Naive thymus-derived CD4-positive, alpha-beta T cell (primary cell): ENCODE measurements around the gene KCNH1. TPM values are rescaled to one million over a fixed set of nuclear protein-coding genes. Genes with fewer than 3 reads are reported as not detected.
"Not testable (repeated sequence)": the region's sequence is repeated elsewhere in the genome, so short reads cannot be mapped to it uniquely, and the experiment has no call there.

Experiments
- ATAC-seq: fragments of 150-1000 bp; cut with Tn5 transposase; 2 replicates; pipeline ENCODE4 v1.10.0; 2021; ENCODE audit warnings: mild to moderate bottlenecking, moderate library complexity
- CTCF ChIA-PET: fragments of 350-600 bp; sonication (Branson Sonifier 250); formaldehyde crosslinking; loops from one replicate; lab custom pipeline; 2021; ENCODE audit warnings: antibody characterized with exemption; lab: Charles Lee
- POLR2A ChIA-PET: fragments of 350-600 bp; sonication (Branson Sonifier 250); formaldehyde crosslinking; loops from one replicate; lab custom pipeline; 2021; ENCODE audit warnings: antibody characterized with exemption, inconsistent platforms; lab: Charles Lee
- DNase-seq, 9 donors: peaks; one replicate each; pipeline versions ENCODE4 v3.0.0 to v3.0.0-alpha.2; 2020 to 2022; ENCODE audit warnings: mixed read lengths in 1 of 9
- H3K27ac ChIP-seq: one replicate; pipeline ENCODE4 v1.7.0; 2013; ENCODE audit warnings: mild to moderate bottlenecking, low read depth, low read length, moderate library complexity
- H3K27me3 ChIP-seq, 2 donors: one replicate each; pipeline ENCODE4 v1.7.0; 2013; ENCODE audit warnings: low read length in 2 of 2, mild to moderate bottlenecking in 2 of 2, moderate library complexity in 2 of 2; ENCODE audit not compliant: control insufficient read depth in 2 of 2, insufficient read depth in 2 of 2
- H3K36me3 ChIP-seq, 3 experiments: 1 replicate in 2 of 3; 2 replicates in 1 of 3; pipeline ENCODE4 v1.7.0; 2013; ENCODE audit warnings: low read length in 3 of 3, mild to moderate bottlenecking in 3 of 3, moderate library complexity in 1 of 3; ENCODE audit not compliant: insufficient read depth in 3 of 3, control insufficient read depth in 2 of 3
- H3K4me1 ChIP-seq, 2 donors: one replicate each; pipeline ENCODE4 v1.7.0; 2013; ENCODE audit warnings: low read length in 2 of 2, mild to moderate bottlenecking in 2 of 2, moderate library complexity in 1 of 2; ENCODE audit not compliant: control insufficient read depth in 2 of 2, insufficient read depth in 2 of 2
- H3K4me3 ChIP-seq: 2 replicates; pipeline ENCODE4 v1.7.0; 2013; ENCODE audit warnings: mild to moderate bottlenecking, low read length
- H3K9me3 ChIP-seq, 3 experiments: 1 replicate in 2 of 3; 2 replicates in 1 of 3; pipeline ENCODE4 v1.7.0; 2013; ENCODE audit warnings: low read length in 3 of 3; ENCODE audit not compliant: control insufficient read depth in 2 of 3
- H3K27ac Mint-ChIP-seq, 9 donors: one replicate each; pipeline ENCODE4 v1.8.0; 2020 to 2022; ENCODE audit warnings: mixed read lengths in 9 of 9, mild to moderate bottlenecking in 8 of 9, moderate library complexity in 5 of 9, inconsistent platforms in 2 of 9
- H3K27me3 Mint-ChIP-seq, 5 donors: one replicate each; pipeline ENCODE4 v1.8.0; 2021 to 2022; ENCODE audit warnings: mixed read lengths in 5 of 5, mild to moderate bottlenecking in 1 of 5
- H3K36me3 Mint-ChIP-seq, 5 donors: one replicate each; pipeline ENCODE4 v1.8.0; 2020 to 2022; ENCODE audit warnings: mixed read lengths in 5 of 5, mild to moderate bottlenecking in 3 of 5, inconsistent platforms in 1 of 5
- H3K4me1 Mint-ChIP-seq, 7 donors: one replicate each; pipeline ENCODE4 v1.8.0; 2020 to 2022; ENCODE audit warnings: mixed read lengths in 7 of 7, mild to moderate bottlenecking in 3 of 7, inconsistent platforms in 1 of 7
- H3K4me3 Mint-ChIP-seq, 10 donors: one replicate each; pipeline ENCODE4 v1.8.0; 2020 to 2022; ENCODE audit warnings: mild to moderate bottlenecking in 10 of 10, mixed read lengths in 10 of 10, moderate library complexity in 6 of 10, inconsistent platforms in 2 of 10
- H3K9me3 Mint-ChIP-seq, 11 donors: one replicate each; pipeline ENCODE4 v1.8.0; 2020 to 2022; ENCODE audit warnings: mixed read lengths in 11 of 11, mild to moderate bottlenecking in 4 of 11, inconsistent platforms in 1 of 11, moderate library complexity in 1 of 11
- intact Hi-C, 2 donors: fragments of 100-400 bp; cut with micrococcal nuclease; formaldehyde crosslinking; loops; one replicate each; pipeline ENCODE4 v1.15.1; 2023
- polyA plus RNA-seq, 2 donors: library from polyadenylated mRNA; unstranded; fragments of 300-500 nt; fragmentation: Illumina TruSeq; gene quantifications; one replicate each; pipeline ENCODE4 v1.2.3, GENCODE V29; 2021
- total RNA-seq, 6 experiments: library from RNA in 5 of 6; stranded (reverse) in 5 of 6; gene quantifications; 1 replicate in 5 of 6; 2 replicates in 1 of 6; pipeline ENCODE4 v1.2.3 and lab custom pipeline; 2021 to 2026

The KCNH1 gene
- total and polyA plus RNA-seq, 7 experiments from 2014 or later, result not detected

DNA sequence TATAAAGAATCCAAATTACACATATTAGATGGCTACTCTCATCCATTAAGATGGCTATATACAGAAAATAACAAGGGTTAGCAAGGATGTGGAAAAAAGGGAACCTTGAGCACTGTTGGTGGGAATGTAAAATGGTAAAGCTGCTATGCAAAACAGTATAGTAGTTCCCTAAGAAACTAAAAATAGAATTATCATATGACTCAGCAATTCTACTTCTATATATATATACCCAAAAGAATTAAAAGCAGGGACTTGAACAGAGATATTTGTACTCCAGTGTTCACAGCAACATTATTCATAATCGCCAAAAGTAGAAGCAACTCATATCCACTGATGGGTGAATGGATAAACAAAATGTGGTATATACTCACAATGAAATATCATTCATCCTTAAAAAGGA, 126.1 kb downstream of the KCNH1 start:
- ATAC-seq, result no peak
- Mint-ChIP-seq H3K4me1 (no peaks in the 10 kb centered on the region), H3K27ac (no peak overlapping the region), H3K36me3 (peaks cover 0 to 3% (median 0%) of the 10 kb centered on the region in 5 donors), H3K9me3 (peaks cover 0 to 3% (median 0%) of the 10 kb centered on the region in 11 donors), H3K4me3 (no peak overlapping the region), H3K27me3 (peaks cover 13 to 40% (median 29%) of the 10 kb centered on the region in 5 donors)
- Histone ChIP-seq H3K4me3 (no peak overlapping the region), H3K9me3 (no peaks in the 10 kb centered on the region), H3K27me3 (no peaks in the 10 kb centered on the region), H3K27ac (no peak overlapping the region), H3K36me3 (no peaks in the 10 kb centered on the region), H3K4me1 (no peaks in the 10 kb centered on the region)
- ChIA-PET CTCF (no interaction called here), POLR2A (no interaction called here)
- DNase-seq, result no peak
- intact Hi-C loops, result no loop called here

DNA sequence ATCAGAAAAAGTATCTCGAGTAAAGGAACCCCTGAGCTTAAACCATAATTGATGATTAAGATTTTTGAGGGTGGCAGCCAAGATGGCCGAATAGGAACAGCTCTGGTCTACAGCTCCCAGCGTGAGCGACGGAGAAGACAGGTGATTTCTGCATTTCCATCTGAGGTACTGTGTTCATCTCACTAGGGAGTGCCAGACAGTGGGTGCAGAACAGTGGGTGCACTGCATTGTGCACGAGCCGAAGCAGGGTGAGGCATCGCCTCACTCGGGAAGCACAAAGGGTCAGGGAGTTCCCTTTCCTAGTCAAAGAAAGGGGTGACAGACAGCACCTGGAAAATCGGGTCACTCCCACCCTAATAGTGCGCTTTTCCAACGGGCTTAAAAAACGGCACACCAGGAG, 138.0 kb downstream of the KCNH1 start:
- H3K36me3 Mint-ChIP-seq, ATAC-seq, intact Hi-C loops: not testable (repeated sequence)

DNA sequence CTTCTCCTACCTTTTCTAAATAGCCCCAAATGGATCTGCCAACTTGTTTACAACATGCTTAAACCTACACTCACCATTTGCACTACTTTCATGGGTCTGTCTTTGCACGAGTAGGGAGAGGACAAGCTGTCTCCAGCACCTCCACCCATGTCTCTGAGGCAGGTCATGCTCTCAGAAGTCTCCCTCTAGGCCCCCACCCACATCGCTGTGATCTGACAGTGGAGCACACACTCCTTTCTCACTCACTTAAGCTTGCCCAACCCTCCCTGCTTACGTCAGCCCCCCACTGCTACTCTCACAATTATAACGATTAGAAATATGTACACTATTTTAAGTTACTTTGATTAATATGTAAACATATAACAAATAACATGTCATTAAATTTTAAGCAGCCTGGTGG, 141.1 kb downstream of the KCNH1 start:
- Mint-ChIP-seq H3K27me3 (peaks cover 0 to 52% (median 35%) of the 10 kb centered on the region in 5 donors), H3K4me3 (no peak overlapping the region), H3K4me1 (no peaks in the 10 kb centered on the region), H3K27ac (no peak overlapping the region), H3K36me3 (peaks cover 0 to 6% (median 0%) of the 10 kb centered on the region in 5 donors), H3K9me3 (peaks cover 0 to 18% (median 0%) of the 10 kb centered on the region in 11 donors)
- POLR2A ChIA-PET, result no interaction called here
- no peaks in the 10 kb centered on the region for H3K4me1 ChIP-seq
- H3K27me3 ChIP-seq, result no peaks in the 10 kb centered on the region
- no peak overlapping the region for H3K4me3 ChIP-seq
- H3K9me3 ChIP-seq, result no peaks in the 10 kb centered on the region
- CTCF ChIA-PET, result no interaction called here
- H3K27ac ChIP-seq, result no peak overlapping the region
- H3K36me3 ChIP-seq, result no peaks in the 10 kb centered on the region
- intact Hi-C loops, result no loop called here
- ATAC-seq (no peak), DNase-seq (no peak)

More for the DNA sequence above, 138.0 kb downstream of the KCNH1 start:
- H3K4me1 Mint-ChIP-seq, H3K27ac ChIP-seq, H3K9me3 ChIP-seq, CTCF ChIA-PET, H3K36me3 ChIP-seq, H3K4me3 Mint-ChIP-seq, H3K4me1 ChIP-seq, H3K27me3 ChIP-seq, POLR2A ChIA-PET, H3K9me3 Mint-ChIP-seq, H3K4me3 ChIP-seq, DNase-seq, H3K27ac Mint-ChIP-seq: not testable (repeated sequence)
- peaks cover 3 to 50% (median 37%) of the 10 kb centered on the region in 5 donors for H3K27me3 Mint-ChIP-seq

DNA sequence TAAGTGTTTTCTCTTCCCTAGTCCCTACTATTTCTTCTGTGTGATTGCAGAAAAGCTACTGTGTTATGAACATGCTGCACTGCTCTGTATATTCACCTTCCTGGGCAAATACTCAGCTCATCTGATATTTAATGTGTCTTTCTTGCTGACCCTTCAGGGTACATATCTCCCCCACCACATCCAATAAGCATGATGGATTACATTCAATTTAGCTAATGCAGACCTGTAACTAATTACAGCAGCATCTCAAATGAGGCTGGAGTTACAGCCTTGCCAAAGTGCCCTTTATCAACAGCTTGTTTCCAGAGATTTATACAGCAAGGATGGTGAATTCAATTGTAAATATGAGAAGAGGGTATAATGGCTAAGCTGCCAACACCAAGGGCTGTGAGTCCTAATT, 144.0 kb downstream of the KCNH1 start:
- ATAC-seq, result no peak
- POLR2A ChIA-PET, result no interaction called here
- Mint-ChIP-seq H3K36me3 (peaks cover 0 to 9% (median 0%) of the 10 kb centered on the region in 5 donors), H3K4me1 (no peaks in the 10 kb centered on the region), H3K27me3 (peaks cover 0 to 48% (median 36%) of the 10 kb centered on the region in 5 donors), H3K4me3 (no peak overlapping the region), H3K27ac (no peak overlapping the region), H3K9me3 (peaks cover 3 to 22% (median 10%) of the 10 kb centered on the region in 11 donors)
- no peak overlapping the region for H3K27ac ChIP-seq
- H3K4me1 ChIP-seq, result no peaks in the 10 kb centered on the region
- intact Hi-C loops, result no loop called here
- DNase-seq, result no peak
- H3K9me3 ChIP-seq, result no peaks in the 10 kb centered on the region
- H3K27me3 ChIP-seq, result no peaks in the 10 kb centered on the region
- no peaks in the 10 kb centered on the region for H3K36me3 ChIP-seq
- H3K4me3 ChIP-seq, result no peak overlapping the region
- CTCF ChIA-PET, result no interaction called here

DNA sequence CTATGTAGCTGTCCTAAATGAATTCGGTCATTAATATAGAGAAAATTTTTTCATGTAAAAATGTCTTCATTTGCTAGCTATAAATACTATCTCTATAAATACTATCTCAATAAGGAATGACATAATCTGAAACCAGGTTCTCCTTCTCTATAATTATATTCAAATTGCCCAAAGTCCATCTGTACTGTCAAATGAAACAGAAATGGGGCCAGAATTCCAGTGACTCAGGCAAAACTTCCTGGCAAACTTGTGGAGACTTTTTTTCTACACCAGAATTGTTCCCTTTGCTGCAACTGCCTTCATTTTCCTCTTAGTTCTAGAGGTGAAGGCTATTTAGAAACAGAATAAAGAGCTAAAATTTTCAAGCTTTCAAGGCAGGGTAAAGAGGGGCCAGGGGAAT, 152.5 kb downstream of the KCNH1 start:
- no peak overlapping the region for H3K27ac ChIP-seq
- no peaks in the 10 kb centered on the region for H3K27me3 ChIP-seq
- DNase-seq (no peak), ATAC-seq (no peak)
- ChIA-PET POLR2A (no interaction called here), CTCF (no interaction called here)
- H3K36me3 Mint-ChIP-seq, result peaks cover 0 to 3% (median 0%) of the 10 kb centered on the region in 5 donors
- no peaks in the 10 kb centered on the region for H3K4me1 ChIP-seq
- peaks cover 0 to 22% (median 14%) of the 10 kb centered on the region in 5 donors for H3K27me3 Mint-ChIP-seq
- intact Hi-C loops, result no loop called here
- no peak overlapping the region for H3K27ac Mint-ChIP-seq
- no peak overlapping the region for H3K4me3 Mint-ChIP-seq
- H3K36me3 ChIP-seq, result no peaks in the 10 kb centered on the region
- H3K4me3 ChIP-seq, result no peak overlapping the region
- H3K9me3 ChIP-seq, result no peaks in the 10 kb centered on the region
- H3K9me3 Mint-ChIP-seq, result peaks cover 7 to 35% (median 8%) of the 10 kb centered on the region in 11 donors
- H3K4me1 Mint-ChIP-seq, result no peaks in the 10 kb centered on the region

DNA sequence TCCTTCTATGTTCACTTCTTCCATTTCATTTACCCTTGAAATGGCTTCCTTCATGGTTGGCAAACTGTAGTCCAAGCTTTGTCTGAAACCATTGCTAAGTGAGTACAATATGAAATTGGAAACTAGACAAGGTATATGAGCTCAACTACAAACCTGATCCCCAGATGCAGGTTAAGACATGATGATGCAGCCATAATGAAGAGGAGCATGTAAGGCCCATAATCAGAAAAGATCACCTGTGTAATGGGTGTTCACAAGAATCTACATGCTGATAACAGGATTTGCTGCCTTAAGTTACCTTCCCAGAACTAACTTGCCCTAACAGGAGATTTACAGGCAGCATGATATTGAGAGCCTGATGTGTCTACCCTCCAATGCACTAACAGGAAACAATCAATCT, 153.9 kb downstream of the KCNH1 start:
- Mint-ChIP-seq H3K27ac (no peak overlapping the region), H3K27me3 (peaks cover 0 to 20% (median 10%) of the 10 kb centered on the region in 5 donors), H3K9me3 (peaks cover 4 to 23% (median 9%) of the 10 kb centered on the region in 11 donors), H3K4me3 (no peak overlapping the region), H3K4me1 (no peaks in the 10 kb centered on the region), H3K36me3 (no peaks in the 10 kb centered on the region)
- Histone ChIP-seq H3K9me3 (no peaks in the 10 kb centered on the region), H3K4me1 (no peaks in the 10 kb centered on the region), H3K27ac (no peak overlapping the region), H3K36me3 (no peaks in the 10 kb centered on the region), H3K4me3 (no peak overlapping the region), H3K27me3 (no peaks in the 10 kb centered on the region)
- ATAC-seq (no peak), DNase-seq (no peak)
- ChIA-PET POLR2A (no interaction called here), CTCF (no interaction called here)
- intact Hi-C loops, result no loop called here

DNA sequence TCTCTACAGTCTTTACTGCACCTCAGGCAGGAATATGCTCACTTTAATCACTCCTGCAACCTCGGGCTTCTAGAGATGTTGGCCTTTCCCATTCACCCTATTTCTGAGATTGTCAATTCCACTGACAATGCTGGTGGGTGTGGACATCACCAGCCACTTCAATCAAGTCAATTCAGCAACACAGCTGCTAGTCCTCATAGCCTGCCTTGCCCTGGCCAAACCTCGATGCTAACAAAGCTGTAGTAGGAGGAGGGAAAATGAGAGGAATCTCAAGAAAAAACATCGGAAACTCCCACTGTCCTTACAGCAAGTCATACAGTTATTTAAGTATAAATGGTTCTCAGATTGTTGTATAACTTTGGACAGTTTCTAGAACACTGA, 155.0 kb downstream of the KCNH1 start:
- POLR2A ChIA-PET, result no interaction called here
- H3K36me3 Mint-ChIP-seq, result no peaks in the 10 kb centered on the region
- Histone ChIP-seq H3K36me3 (no peaks in the 10 kb centered on the region), H3K27me3 (no peaks in the 10 kb centered on the region), H3K27ac (no peak overlapping the region), H3K9me3 (no peaks in the 10 kb centered on the region), H3K4me3 (no peak overlapping the region), H3K4me1 (no peaks in the 10 kb centered on the region)
- no peaks in the 10 kb centered on the region for H3K4me1 Mint-ChIP-seq
- H3K4me3 Mint-ChIP-seq, result no peak overlapping the region
- CTCF ChIA-PET, result no interaction called here
- ATAC-seq (no peak), DNase-seq (no peak)
- intact Hi-C loops, result no loop called here
- peaks cover 0 to 19% (median 7%) of the 10 kb centered on the region in 11 donors for H3K9me3 Mint-ChIP-seq
- H3K27me3 Mint-ChIP-seq, result peaks cover 0 to 19% (median 5%) of the 10 kb centered on the region in 5 donors
- no peak overlapping the region for H3K27ac Mint-ChIP-seq
